Measurements from ENCODE around the gene PITPNC1. TPM values are rescaled to one million over a fixed set of nuclear protein-coding genes. Genes with fewer than 3 reads are reported as not detected.
"Not testable (repeated sequence)": the region's sequence is repeated elsewhere in the genome, so short reads cannot be mapped to it uniquely, and the experiment has no call there.

Gene PITPNC1
- total and polyA plus RNA-seq, 2 donors (not counting 3 experiments of a cell fraction or from before 2014, with no cell fraction given), result 2.4 to 9.6 TPM

GRCh38 chr17:67328026-67328425 is 49.1 kb upstream of the PITPNC1 start:
- H3K4me2 ChIP-seq (ENCODE audit: insufficient read depth, low read length), result no peak overlapping the region
- BruUV-seq (replicated peaks), result no TSS peak
- H3K27ac ChIP-seq (ENCODE audit: insufficient read depth, low read depth, low read length), result no peak overlapping the region
- no peaks in the 10 kb centered on the region for H3K36me3 ChIP-seq (ENCODE audit: control insufficient read depth in 2 of 2, extremely low read depth in 1 of 2, insufficient read depth in 2 of 2, low read length in 2 of 2)
- dilution Hi-C loops (cut with MboI; ENCODE audit: extremely low pct_ligation_motif_present, low sequenced_read_pairs), result no loop called here
- FAIRE-seq (no peak), DNase-seq (ENCODE audit: low read depth, low spot score) (no peak)
- H3K4me3 ChIP-seq (replicated peaks in 1 of 3; ENCODE audit: insufficient read depth in 1 of 3, low read depth in 1 of 3, low read length in 3 of 3), result no peak overlapping the region
- no peaks in the 10 kb centered on the region for H3K27me3 ChIP-seq (ENCODE audit: control insufficient read depth in 2 of 2, insufficient read depth in 2 of 2, low read length in 2 of 2)
- TF ChIP-seq POLR2A (IDR thresholded peaks at IDR 0.05; ENCODE audit: low read depth, low read length) (no peak), EZH2 (IDR thresholded peaks at IDR 0.05; ENCODE audit: borderline replicate concordance, low read depth, low read length, severe bottlenecking) (no peak), FOS (IDR thresholded peaks at IDR 0.05; ENCODE audit: borderline replicate concordance, insufficient read depth, low read length) (no peak), GATA2 (IDR thresholded peaks at IDR 0.05; ENCODE audit: insufficient read depth, insufficient read length, low read depth, low read length) (no peak), MYC (IDR thresholded peaks at IDR 0.05; ENCODE audit: low read depth, low read length) (no peak), POLR2AphosphoS5 (IDR thresholded peaks at IDR 0.05; ENCODE audit: insufficient read depth, low read depth, low read length) (no peak), JUN (IDR thresholded peaks at IDR 0.05; ENCODE audit: borderline replicate concordance, insufficient read depth, insufficient read length, low read depth) (no peak), CTCF (IDR thresholded peaks at IDR 0.05; ENCODE audit: extremely low read depth in 1 of 2, insufficient read depth in 1 of 2, low read depth in 1 of 2, low read length in 2 of 2) (no peak)
- TF ChIP-seq, protein P1, sequence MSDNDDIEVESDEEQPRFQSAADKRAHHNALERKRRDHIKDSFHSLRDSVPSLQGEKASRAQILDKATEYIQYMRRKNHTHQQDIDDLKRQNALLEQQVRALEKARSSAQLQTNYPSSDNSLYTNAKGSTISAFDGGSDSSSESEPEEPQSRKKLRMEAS (IDR thresholded peaks at IDR 0.05; ENCODE audit: insufficient read depth, insufficient read length), result no peak
- CTCF ChIA-PET, result no interaction called here
- POLR2A ChIA-PET, result no interaction called here
- no peaks in the 10 kb centered on the region for H3K79me2 ChIP-seq (ENCODE audit: control insufficient read depth, insufficient read depth, low read length)
- H4K20me1 ChIP-seq (replicated peaks; ENCODE audit: control insufficient read depth, extremely low read depth, insufficient read depth, low read length), result no peaks in the 10 kb centered on the region
- no peak overlapping the region for H2AFZ ChIP-seq (ENCODE audit: low read depth, low read length)
- no peaks in the 10 kb centered on the region for H3K9me1 ChIP-seq (replicated peaks; ENCODE audit: control insufficient read depth, extremely low read depth, insufficient read depth, low read length)
- no peak overlapping the region for H3K9ac ChIP-seq (replicated peaks; ENCODE audit: extremely low read depth, insufficient read depth, low read length)
- intact Hi-C loops (cut with micrococcal nuclease), result no loop called here
- H3K4me1 ChIP-seq (ENCODE audit: control insufficient read depth, extremely low read depth, insufficient read depth, low read length), result no peaks in the 10 kb centered on the region
- no peaks in the 10 kb centered on the region for H3K9me3 ChIP-seq (replicated peaks; ENCODE audit: control insufficient read depth, insufficient read depth, low read length)

GRCh38 chr17:67331381-67332161 is 45.5 kb upstream of the PITPNC1 start:
- H3K36me3 ChIP-seq (ENCODE audit: control insufficient read depth in 2 of 2, extremely low read depth in 1 of 2, insufficient read depth in 2 of 2, low read length in 2 of 2); H3K27ac ChIP-seq (ENCODE audit: insufficient read depth, low read depth, low read length); H2AFZ ChIP-seq (ENCODE audit: low read depth, low read length); DNase-seq (ENCODE audit: low read depth, low spot score); H3K4me3 ChIP-seq (replicated peaks in 1 of 3; ENCODE audit: insufficient read depth in 1 of 3, low read depth in 1 of 3, low read length in 3 of 3); CTCF ChIA-PET; dilution Hi-C loops (cut with MboI; ENCODE audit: extremely low pct_ligation_motif_present, low sequenced_read_pairs); H3K27me3 ChIP-seq (ENCODE audit: control insufficient read depth in 2 of 2, insufficient read depth in 2 of 2, low read length in 2 of 2); H3K4me2 ChIP-seq (ENCODE audit: insufficient read depth, low read length); H4K20me1 ChIP-seq (replicated peaks; ENCODE audit: control insufficient read depth, extremely low read depth, insufficient read depth, low read length); H3K9me3 ChIP-seq (replicated peaks; ENCODE audit: control insufficient read depth, insufficient read depth, low read length); H3K79me2 ChIP-seq (ENCODE audit: control insufficient read depth, insufficient read depth, low read length); BruUV-seq (replicated peaks); POLR2A ChIA-PET; H3K9ac ChIP-seq (replicated peaks; ENCODE audit: extremely low read depth, insufficient read depth, low read length); H3K9me1 ChIP-seq (replicated peaks; ENCODE audit: control insufficient read depth, extremely low read depth, insufficient read depth, low read length); intact Hi-C loops (cut with micrococcal nuclease); FAIRE-seq; H3K4me1 ChIP-seq (ENCODE audit: control insufficient read depth, extremely low read depth, insufficient read depth, low read length): not testable (repeated sequence)

DNA sequence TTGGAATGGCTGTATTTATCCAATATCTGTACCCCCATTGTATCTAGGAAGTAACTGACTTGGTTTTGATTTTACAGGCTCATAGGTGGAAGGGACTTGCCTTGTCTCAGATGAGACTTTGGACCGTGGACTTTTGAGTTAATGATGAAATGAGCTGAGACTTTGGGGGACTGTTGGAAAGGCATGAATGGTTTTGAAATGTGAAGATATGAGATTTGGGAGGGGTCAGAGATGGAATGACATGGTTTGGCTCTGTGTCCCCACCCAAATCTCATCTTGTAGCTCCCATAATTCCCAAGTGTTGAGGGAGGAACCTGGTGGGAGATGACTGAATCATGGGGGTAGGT is 44.9 kb upstream of the PITPNC1 start:
- H3K9me3 ChIP-seq (replicated peaks; ENCODE audit: control insufficient read depth, insufficient read depth, low read length); H3K9me1 ChIP-seq (replicated peaks; ENCODE audit: control insufficient read depth, extremely low read depth, insufficient read depth, low read length); POLR2A ChIA-PET: not testable (repeated sequence)

More for the DNA sequence above, 44.9 kb upstream of the PITPNC1 start:
- H3K4me2 ChIP-seq (ENCODE audit: insufficient read depth, low read length); H3K4me1 ChIP-seq (ENCODE audit: control insufficient read depth, extremely low read depth, insufficient read depth, low read length); H3K4me3 ChIP-seq (replicated peaks in 1 of 3; ENCODE audit: insufficient read depth in 1 of 3, low read depth in 1 of 3, low read length in 3 of 3); CTCF ChIA-PET; BruUV-seq (replicated peaks); intact Hi-C loops (cut with micrococcal nuclease); H3K9ac ChIP-seq (replicated peaks; ENCODE audit: extremely low read depth, insufficient read depth, low read length); H3K36me3 ChIP-seq (ENCODE audit: control insufficient read depth in 2 of 2, extremely low read depth in 1 of 2, insufficient read depth in 2 of 2, low read length in 2 of 2); H3K27me3 ChIP-seq (ENCODE audit: control insufficient read depth in 2 of 2, insufficient read depth in 2 of 2, low read length in 2 of 2); dilution Hi-C loops (cut with MboI; ENCODE audit: extremely low pct_ligation_motif_present, low sequenced_read_pairs); FAIRE-seq; H3K27ac ChIP-seq (ENCODE audit: insufficient read depth, low read depth, low read length); H2AFZ ChIP-seq (ENCODE audit: low read depth, low read length); H4K20me1 ChIP-seq (replicated peaks; ENCODE audit: control insufficient read depth, extremely low read depth, insufficient read depth, low read length); H3K79me2 ChIP-seq (ENCODE audit: control insufficient read depth, insufficient read depth, low read length); DNase-seq (ENCODE audit: low read depth, low spot score): not testable (repeated sequence)

Data from endothelial cell of umbilical vein (primary cell).